Endothelial cell of umbilical vein (primary cell): ENCODE measurements around the gene TIMM17B. TPM values are rescaled to one million over a fixed set of nuclear protein-coding genes. Genes with fewer than 3 reads are reported as not detected.

Experiments used
- BruUV-seq: library from RNA; stranded (reverse); fragments of 400-500 nt; replicated peaks from 2 replicates; lab custom pipeline; 2021; lab: Mats Ljungman, UMichigan
- CTCF ChIA-PET: fragments of 300-600, 350-600 bp; sonication (Branson Sonifier 250); formaldehyde crosslinking; loops from one replicate; lab custom pipeline; 2021; ENCODE audit warnings: antibody characterized with exemption, inconsistent platforms; lab: Charles Lee
- POLR2A ChIA-PET: fragments of 300-600, 350-600 bp; sonication (Branson Sonifier 250); formaldehyde crosslinking; loops from one replicate; lab custom pipeline; 2021; ENCODE audit warnings: antibody characterized with exemption, inconsistent platforms; lab: Charles Lee
- DNase-seq: peaks from one replicate; pipeline ENCODE4 v3.0.0-alpha.2; 2011; ENCODE audit warnings: low read depth, low spot score
- FAIRE-seq: peaks from 2 replicates; lab custom pipeline; 2011; peaks lifted over from hg19 to GRCh38; lab: Jason Lieb, UNC
- H2AFZ ChIP-seq: 2 replicates; pipeline ENCODE4 v1.6.0; 2012; ENCODE audit warnings: low read depth, low read length, control low read depth, inconsistent platforms
- H3K27ac ChIP-seq: 2 replicates; pipeline ENCODE4 v1.5.1; 2011; ENCODE audit warnings: low read depth, mild to moderate bottlenecking, control low read depth, low read length, moderate library complexity; ENCODE audit not compliant: insufficient read depth
- H3K27me3 ChIP-seq, 2 experiments: 2 replicates each; pipeline versions ENCODE4 v1.6.0 to v1.6.1; 2011; ENCODE audit warnings: low read length in 2 of 2, mixed read lengths in 1 of 2; ENCODE audit not compliant: control insufficient read depth in 2 of 2, insufficient read depth in 2 of 2
- H3K36me3 ChIP-seq, 2 experiments: 2 replicates in 1 of 2; 3 replicates in 1 of 2; pipeline ENCODE4 v1.5.1; 2011; ENCODE audit warnings: low read length in 2 of 2, mild to moderate bottlenecking in 1 of 2, moderate library complexity in 1 of 2; ENCODE audit not compliant: control insufficient read depth in 2 of 2, insufficient read depth in 2 of 2; ENCODE audit errors: extremely low read depth in 1 of 2
- H3K4me1 ChIP-seq: 3 replicates; pipeline ENCODE4 v1.5.1; 2011; ENCODE audit warnings: mild to moderate bottlenecking, low read length; ENCODE audit not compliant: control insufficient read depth, insufficient read depth; ENCODE audit errors: extremely low read depth
- H3K4me2 ChIP-seq: 2 replicates; pipeline ENCODE4 v1.6.1; 2011; ENCODE audit warnings: low read length, control low read depth, mixed read lengths; ENCODE audit not compliant: insufficient read depth
- H3K4me3 ChIP-seq, 3 experiments: fragments of 200-600 bp in 1 of 3; sonication (generic), shearing (Covaris generic) in 1 of 3; replicated peaks in 1 of 3; 2 replicates each; pipeline ENCODE4 v1.5.1; 2011 to 2016; ENCODE audit warnings: control low read depth in 3 of 3, low read length in 3 of 3, mild to moderate bottlenecking in 2 of 3, inconsistent platforms in 1 of 3, low read depth in 1 of 3, moderate library complexity in 1 of 3; ENCODE audit not compliant: insufficient read depth in 1 of 3
- H3K79me2 ChIP-seq: 2 replicates; pipeline ENCODE4 v1.6.0; 2012; ENCODE audit warnings: low read length, inconsistent platforms; ENCODE audit not compliant: control insufficient read depth, insufficient read depth
- H3K9ac ChIP-seq: replicated peaks from 2 replicates; pipeline ENCODE3; 2011; ENCODE audit warnings: low read length, control low read depth; ENCODE audit not compliant: insufficient read depth; ENCODE audit errors: extremely low read depth
- H3K9me1 ChIP-seq: replicated peaks from 3 replicates; pipeline ENCODE4 v1.6.0; 2011; ENCODE audit warnings: mild to moderate bottlenecking, low read length; ENCODE audit not compliant: control insufficient read depth, insufficient read depth; ENCODE audit errors: extremely low read depth
- H3K9me3 ChIP-seq: replicated peaks from 2 replicates; pipeline ENCODE4 v1.5.1; 2012; ENCODE audit warnings: low read length, inconsistent platforms; ENCODE audit not compliant: control insufficient read depth, insufficient read depth
- H4K20me1 ChIP-seq: replicated peaks from 2 replicates; pipeline ENCODE3; 2011; ENCODE audit warnings: mild to moderate bottlenecking, low read length; ENCODE audit not compliant: control insufficient read depth, insufficient read depth; ENCODE audit errors: extremely low read depth
- CTCF ChIP-seq, 2 donors: IDR thresholded peaks; 1 replicate in 1 of 2; 2 replicates in 1 of 2; pipeline ENCODE4 v1.5.1; 2011; ENCODE audit warnings: low read length in 2 of 2, mild to moderate bottlenecking in 2 of 2, moderate library complexity in 2 of 2, control low read depth in 1 of 2, inconsistent platforms in 1 of 2, low read depth in 1 of 2; ENCODE audit not compliant: insufficient read depth in 1 of 2; ENCODE audit errors: extremely low read depth in 1 of 2
- EZH2 ChIP-seq: IDR thresholded peaks from 2 replicates; pipeline ENCODE4 v1.6.1; 2012; ENCODE audit warnings: borderline replicate concordance, low read depth, mild to moderate bottlenecking, moderate library complexity, low read length, inconsistent platforms; ENCODE audit not compliant: severe bottlenecking
- FOS ChIP-seq: IDR thresholded peaks from 2 replicates; pipeline ENCODE4 v1.6.1; 2011; ENCODE audit warnings: mild to moderate bottlenecking, low read length, moderate library complexity, borderline replicate concordance; ENCODE audit not compliant: insufficient read depth
- GATA2 ChIP-seq: IDR thresholded peaks from 2 replicates; pipeline ENCODE4 v1.7.0; 2011; ENCODE audit warnings: low read depth, mild to moderate bottlenecking, moderate library complexity, mixed read lengths, low read length; ENCODE audit not compliant: insufficient read length, insufficient read depth
- JUN ChIP-seq: IDR thresholded peaks from 2 replicates; pipeline ENCODE4 v1.6.1; 2011; ENCODE audit warnings: borderline replicate concordance, low read depth; ENCODE audit not compliant: insufficient read length, insufficient read depth
- MYC ChIP-seq: IDR thresholded peaks from one replicate; pipeline ENCODE4 v1.6.1; 2011; ENCODE audit warnings: mild to moderate bottlenecking, low read depth, low read length
- POLR2A ChIP-seq: IDR thresholded peaks from 2 replicates; pipeline ENCODE4 v1.6.1; 2012; ENCODE audit warnings: low read depth, mild to moderate bottlenecking, control low read depth, low read length
- POLR2AphosphoS5 ChIP-seq: IDR thresholded peaks from 2 replicates; pipeline ENCODE4 v1.6.1; 2012; ENCODE audit warnings: low read depth, mild to moderate bottlenecking, control low read depth, low read length, moderate library complexity; ENCODE audit not compliant: insufficient read depth
- dilution Hi-C: fragments of 300-500 bp; cut with MboI; formaldehyde crosslinking; loops from one replicate; pipeline ENCODE4 v1.15.0; 2019; ENCODE audit warnings: low sequenced_read_pairs; ENCODE audit not compliant: extremely low pct_ligation_motif_present
- intact Hi-C: fragments of 100-400 bp; cut with micrococcal nuclease; formaldehyde crosslinking; loops from one replicate; pipeline ENCODE4 v1.10.0; 2022
- polyA plus RNA-seq, 4 experiments: library from polyadenylated mRNA; depleted of rRNA in 3 of 4; stranded (reverse) in 3 of 4; unstranded in 1 of 4; fragments of >200 nt; gene quantifications; 2 replicates each; pipeline versions ENCODE4 v1.2.1 to v1.2.3, GENCODE V29; 2011 to 2012; ENCODE audit warnings: missing spikeins in 1 of 4
- total RNA-seq: library from RNA; stranded (reverse); gene quantifications from 2 replicates; pipeline ENCODE4 v1.2.3, GENCODE V29; 2021
- TF ChIP-seq, protein P1 (sequence below): IDR thresholded peaks from 2 replicates; pipeline ENCODE4 v1.6.1; 2011; ENCODE audit not compliant: insufficient read depth, insufficient read length

The TIMM17B gene
- total and polyA plus RNA-seq, 2 donors (not counting 3 experiments of a cell fraction or from before 2014, with no cell fraction given), result 36.0 to 73.1 TPM

GRCh38 chrX:48909703-48910294 is 12.2 kb upstream of the TIMM17B start:
- no TSS peak for BruUV-seq
- DNase-seq (no peak), FAIRE-seq (no peak)
- Histone ChIP-seq H3K4me1 (peaks cover 9% of the 10 kb centered on the region), H3K9ac (no peak overlapping the region), H3K4me3 (no peak overlapping the region), H3K27ac (no peak overlapping the region), H3K36me3 (peaks cover 0 to 1% of the 10 kb centered on the region in 2 experiments), H4K20me1 (no peaks in the 10 kb centered on the region), H3K9me3 (no peaks in the 10 kb centered on the region), H3K27me3 (no peaks in the 10 kb centered on the region), H3K4me2 (peak overlapping the region; percentile 80), H3K79me2 (peaks cover 17% of the 10 kb centered on the region), H2AFZ (no peak overlapping the region), H3K9me1 (no peaks in the 10 kb centered on the region)
- TF ChIP-seq EZH2 (no peak), POLR2AphosphoS5 (no peak), POLR2A (no peak), FOS (no peak), JUN (no peak), GATA2 (no peak), MYC (no peak), CTCF (IDR thresholded peaks at IDR 0.05; ENCODE audit: extremely low read depth in 1 of 2, insufficient read depth in 1 of 2, low read depth in 1 of 2, low read length in 2 of 2) (no peak)
- TF ChIP-seq, protein P1, sequence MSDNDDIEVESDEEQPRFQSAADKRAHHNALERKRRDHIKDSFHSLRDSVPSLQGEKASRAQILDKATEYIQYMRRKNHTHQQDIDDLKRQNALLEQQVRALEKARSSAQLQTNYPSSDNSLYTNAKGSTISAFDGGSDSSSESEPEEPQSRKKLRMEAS, result no peak
- CTCF ChIA-PET, result no interaction called here
- intact Hi-C loops, result loop anchor here (2.0 kb wide), 1 partner anchor 13 kb away; the partner anchor contains the start of genes PQBP1 and TIMM17B
- dilution Hi-C loops, result no loop called here
- POLR2A ChIA-PET, result no interaction called here
